HEK293 (cell line): ENCODE measurements around the gene RAF1.

ENCODE experiments used
- CTCF ChIA-PET: fragments of 350-600 bp; formaldehyde crosslinking; extraction: SDS; loops from one replicate; lab custom pipeline; 2021; ENCODE audit warnings: antibody characterized with exemption; lab: Yijun Ruan, JAX
- POLR2A ChIA-PET: fragments of 300-600 bp; formaldehyde crosslinking; extraction: SDS; loops from one replicate; lab custom pipeline; 2020; ENCODE audit warnings: antibody characterized with exemption, inconsistent platforms; lab: Yijun Ruan, JAX
- H3K27ac ChIP-seq: fragments of 200-500 bp; sonication (Bioruptor generic); 2 replicates; pipeline ENCODE4 v1.5.1; 2014; ENCODE audit warnings: low read depth, low read length, control low read depth, inconsistent platforms; ENCODE audit errors: extremely low read depth
- H3K36me3 ChIP-seq, 2 experiments: fragments of 200-500 bp in 1 of 2; sonication (Bioruptor generic) in 1 of 2; 1 replicate in 1 of 2; 2 replicates in 1 of 2; pipeline ENCODE4 v1.5.1; 2014 to 2017; ENCODE audit warnings: inconsistent platforms in 2 of 2, low read length in 2 of 2; ENCODE audit not compliant: control insufficient read depth in 2 of 2, insufficient read depth in 1 of 2
- H3K4me1 ChIP-seq: fragments of 200-500 bp; sonication (Bioruptor generic); 2 replicates; pipeline ENCODE4 v1.5.1; 2014; ENCODE audit warnings: mild to moderate bottlenecking, low read length, inconsistent platforms; ENCODE audit not compliant: control insufficient read depth, insufficient read depth
- H3K4me3 ChIP-seq: 2 replicates; pipeline ENCODE4 v1.5.1; 2011; ENCODE audit warnings: low read depth, mild to moderate bottlenecking, control low read depth, low read length, moderate library complexity
- H3K9me3 ChIP-seq: fragments of 200-500 bp; sonication (Bioruptor generic); 2 replicates; pipeline ENCODE4 v1.5.1; 2014; ENCODE audit warnings: low read depth, low read length, inconsistent platforms; ENCODE audit not compliant: control insufficient read depth, insufficient read depth
- BCL6B ChIP-seq: fragments of 450-650 bp; formaldehyde crosslinking; IDR thresholded peaks from 2 replicates; pipeline ENCODE4 v1.5.1; 2017; ENCODE audit warnings: missing biosample characterization, missing genetic modification characterization
- EGR2 ChIP-seq: fragments of 450-650 bp; formaldehyde crosslinking; IDR thresholded peaks from 2 replicates; pipeline ENCODE4 v1.5.1; 2016; ENCODE audit warnings: low read depth, missing biosample characterization, missing genetic modification characterization
- HOXA7 ChIP-seq: sonication (generic); formaldehyde crosslinking; IDR thresholded peaks from 2 replicates; pipeline ENCODE4 v1.8.1; 2022; ENCODE audit warnings: missing genetic modification reagents, borderline replicate concordance
- KLF8 ChIP-seq: fragments of 450-650 bp; formaldehyde crosslinking; IDR thresholded peaks from 2 replicates; pipeline ENCODE4 v1.5.1; 2016; ENCODE audit warnings: missing biosample characterization, missing genetic modification characterization
- PATZ1 ChIP-seq: fragments of 450-650 bp; formaldehyde crosslinking; IDR thresholded peaks from 2 replicates; pipeline ENCODE4 v1.5.1; 2016; ENCODE audit warnings: missing biosample characterization, missing genetic modification characterization
- SETDB1 ChIP-seq: IDR thresholded peaks from one replicate; pipeline ENCODE4 v1.6.1; 2017; ENCODE audit warnings: mild to moderate bottlenecking, low read length, moderate library complexity, mixed read lengths; ENCODE audit not compliant: insufficient read length
- SP2 ChIP-seq: fragments of 450-650 bp; formaldehyde crosslinking; IDR thresholded peaks from 2 replicates; pipeline ENCODE4 v1.5.1; 2016; ENCODE audit warnings: missing biosample characterization, missing genetic modification characterization
- ZBTB1 ChIP-seq: fragments of 450-650 bp; formaldehyde crosslinking; IDR thresholded peaks from 2 replicates; pipeline ENCODE4 v1.5.1; 2016; ENCODE audit warnings: missing biosample characterization, missing genetic modification characterization
- ZBTB48 ChIP-seq: fragments of 450-650 bp; formaldehyde crosslinking; IDR thresholded peaks from 2 replicates; pipeline ENCODE4 v1.5.1; 2016; ENCODE audit warnings: missing biosample characterization, missing genetic modification characterization
- ZFP3 ChIP-seq: fragments of 450-650 bp; formaldehyde crosslinking; IDR thresholded peaks from 2 replicates; pipeline ENCODE4 v1.5.1; 2016; ENCODE audit warnings: low read depth, missing biosample characterization, missing genetic modification characterization
- ZNF302 ChIP-seq: fragments of 450-650 bp; formaldehyde crosslinking; IDR thresholded peaks from 2 replicates; pipeline ENCODE4 v1.5.1; 2016; ENCODE audit warnings: missing biosample characterization, missing genetic modification characterization, low read depth
- ZNF341 ChIP-seq: fragments of 450-650 bp; formaldehyde crosslinking; IDR thresholded peaks from 2 replicates; pipeline ENCODE4; 2016; ENCODE audit warnings: low read depth, missing biosample characterization, missing genetic modification characterization
- ZNF366 ChIP-seq: fragments of 450-650 bp; formaldehyde crosslinking; conservative IDR thresholded peaks from 2 replicates; pipeline ENCODE4 v1.5.1; 2016; ENCODE audit warnings: missing biosample characterization, missing genetic modification characterization
- ZNF514 ChIP-seq: fragments of 450-650 bp; formaldehyde crosslinking; IDR thresholded peaks from 2 replicates; pipeline ENCODE4 v1.5.1; 2016; ENCODE audit warnings: missing biosample characterization, missing genetic modification characterization
- ZNF521 ChIP-seq: fragments of 450-650 bp; formaldehyde crosslinking; IDR thresholded peaks from 2 replicates; pipeline ENCODE4 v1.5.1; 2017; ENCODE audit warnings: missing biosample characterization, mild to moderate bottlenecking, missing genetic modification characterization
- ZNF561 ChIP-seq: fragments of 450-650 bp; IDR thresholded peaks from 2 replicates; pipeline ENCODE4 v1.5.1; 2018; ENCODE audit warnings: missing biosample characterization, missing genetic modification characterization, borderline replicate concordance
- ZNF596 ChIP-seq: fragments of 450-650 bp; IDR thresholded peaks from 2 replicates; pipeline ENCODE4 v1.5.0; 2018; ENCODE audit warnings: missing biosample characterization, mild to moderate bottlenecking, missing genetic modification characterization, moderate library complexity
- ZNF610 ChIP-seq: fragments of 450-650 bp; formaldehyde crosslinking; IDR thresholded peaks from 2 replicates; pipeline ENCODE4 v1.5.1; 2016; ENCODE audit warnings: missing biosample characterization, missing genetic modification characterization, borderline replicate concordance
- ZNF654 ChIP-seq: fragments of 450-650 bp; formaldehyde crosslinking; IDR thresholded peaks from 2 replicates; pipeline ENCODE4 v1.5.1; 2016; ENCODE audit warnings: low read depth, missing biosample characterization, missing genetic modification characterization
- ZNF692 ChIP-seq: fragments of 450-650 bp; formaldehyde crosslinking; IDR thresholded peaks from 2 replicates; pipeline ENCODE4 v1.5.1; 2016; ENCODE audit warnings: missing biosample characterization, missing genetic modification characterization
- ZSCAN30 ChIP-seq: fragments of 450-650 bp; IDR thresholded peaks from 2 replicates; pipeline ENCODE4 v1.5.1; 2018; ENCODE audit warnings: missing biosample characterization, mild to moderate bottlenecking, missing genetic modification characterization, moderate library complexity
- ZSCAN5A ChIP-seq: fragments of 450-650 bp; formaldehyde crosslinking; IDR thresholded peaks from 2 replicates; pipeline ENCODE4 v1.5.1; 2016; ENCODE audit warnings: missing biosample characterization, missing genetic modification characterization

The RAF1 gene

GRCh38 chr3:12601072-12601471 is 62.8 kb downstream of the RAF1 start:
- POLR2A ChIA-PET, result no interaction called here
- no peak overlapping the region for H3K4me3 ChIP-seq
- H3K9me3 ChIP-seq, result no peaks in the 10 kb centered on the region
- CTCF ChIA-PET, result interaction anchor here (0.8 to 1.0 kb wide), 2 partner anchors 14 to 131 kb away, joined by 3 read pairs; no protein-coding TSS in a partner anchor
- peak; percentile 9; the same call in 1 of the 2 replicates for TF ChIP-seq ZNF654 (tag by site-specific recombination)
- no peak for TF ChIP-seq EGR2 (tag by site-specific recombination)
- no peaks in the 10 kb centered on the region for H3K4me1 ChIP-seq
- H3K27ac ChIP-seq, result no peak overlapping the region
- peaks cover 51 to 94% of the 10 kb centered on the region in 2 experiments for H3K36me3 ChIP-seq

GRCh38 chr3:12598890-12599289 is 65.0 kb downstream of the RAF1 start:
- TF ChIP-seq ZNF341 (tag by site-specific recombination) (no peak), ZNF596 (tag by site-specific recombination) (no peak), KLF8 (tag by site-specific recombination) (no peak), ZNF692 (tag by site-specific recombination) (no peak), HOXA7 (CRISPR knock-in tag) (no peak), ZNF521 (tag by site-specific recombination) (no peak), SETDB1 (no peak), ZNF610 (tag by site-specific recombination) (no peak), ZBTB48 (tag by site-specific recombination) (no peak), ZSCAN5A (tag by site-specific recombination) (no peak), ZNF302 (no peak), ZFP3 (tag by site-specific recombination) (no peak), ZNF514 (tag by site-specific recombination) (no peak), ZNF366 (tag by site-specific recombination) (no peak), BCL6B (tag by site-specific recombination) (no peak), SP2 (no peak), ZBTB1 (tag by site-specific recombination) (no peak), PATZ1 (no peak), ZSCAN30 (tag by site-specific recombination) (no peak), ZNF561 (tag by site-specific recombination) (no peak)
- Histone ChIP-seq H3K4me1 (no peaks in the 10 kb centered on the region), H3K27ac (no peak overlapping the region), H3K36me3 (peaks cover 55 to 93% of the 10 kb centered on the region in 2 experiments), H3K4me3 (no peak overlapping the region), H3K9me3 (no peaks in the 10 kb centered on the region)
- CTCF ChIA-PET, result interaction anchor here (1.0 kb wide), 1 partner anchor 115 kb away, joined by 6 read pairs; the partner anchor contains the start of gene TSEN2
- POLR2A ChIA-PET, result no interaction called here
